ENCODE measurements around the gene FITM1. TPM values are rescaled to one million over a fixed set of nuclear protein-coding genes. Genes with fewer than 3 reads are reported as not detected.
"Not testable (repeated sequence)": the region's sequence is repeated elsewhere in the genome, so short reads cannot be mapped to it uniquely, and the experiment has no call there.

Gene FITM1
- total RNA-seq, 1 donor from 2014 or later, result 0.53 TPM

- peaks cover 8% of the 10 kb centered on the region for H3K4me1 Mint-ChIP-seq (ENCODE audit: unreplicated experiment)
- H3K4me3 Mint-ChIP-seq, result no peak overlapping the region
- H3K9me3 Mint-ChIP-seq, result no peaks in the 10 kb centered on the region
- no peak for DNase-seq (ENCODE audit: extremely low spot score, unreplicated experiment)
- H3K36me3 Mint-ChIP-seq, result peaks cover 11% of the 10 kb centered on the region
- H3K27ac Mint-ChIP-seq, result no peak overlapping the region
- H3K27me3 Mint-ChIP-seq, result no peaks in the 10 kb centered on the region
- TF ChIP-seq CTCF (conservative IDR thresholded peaks at IDR 0.05), result no peak
Observed at GRCh38 chr14:24100197-24100981, 30.1 kb upstream of the FITM1 start.

GRCh38 chr14:24100982-24101494 is 29.4 kb upstream of the FITM1 start:
- Mint-ChIP-seq H3K27me3 (no peaks in the 10 kb centered on the region), H3K36me3 (peaks cover 7% of the 10 kb centered on the region), H3K4me1 (ENCODE audit: unreplicated experiment) (peaks cover 4% of the 10 kb centered on the region), H3K4me3 (no peak overlapping the region), H3K27ac (no peak overlapping the region), H3K9me3 (no peaks in the 10 kb centered on the region)
- no peak for DNase-seq (ENCODE audit: extremely low spot score, unreplicated experiment)
- TF ChIP-seq CTCF (conservative IDR thresholded peaks at IDR 0.05), result no peak

- H3K4me1 Mint-ChIP-seq (ENCODE audit: unreplicated experiment), result no peaks in the 10 kb centered on the region
- no peak overlapping the region for H3K4me3 Mint-ChIP-seq
- H3K27me3 Mint-ChIP-seq, result no peaks in the 10 kb centered on the region
- DNase-seq (ENCODE audit: extremely low spot score, unreplicated experiment), result no peak
- H3K36me3 Mint-ChIP-seq, result peaks cover 7% of the 10 kb centered on the region
- no peak overlapping the region for H3K27ac Mint-ChIP-seq
- no peaks in the 10 kb centered on the region for H3K9me3 Mint-ChIP-seq
- no peak for TF ChIP-seq CTCF (conservative IDR thresholded peaks at IDR 0.05)
Observed at GRCh38 chr14:24102357-24103048, 28.0 kb upstream of the FITM1 start.

- H3K4me1 Mint-ChIP-seq (ENCODE audit: unreplicated experiment), result no peaks in the 10 kb centered on the region
- no peak overlapping the region for H3K4me3 Mint-ChIP-seq
- no peaks in the 10 kb centered on the region for H3K9me3 Mint-ChIP-seq
- peaks cover 7% of the 10 kb centered on the region for H3K36me3 Mint-ChIP-seq
- peak overlapping the region; percentile 29 for H3K27ac Mint-ChIP-seq
- DNase-seq (ENCODE audit: extremely low spot score, unreplicated experiment), result no peak
- TF ChIP-seq CTCF (conservative IDR thresholded peaks at IDR 0.05), result no peak
- H3K27me3 Mint-ChIP-seq, result no peaks in the 10 kb centered on the region
Observed at GRCh38 chr14:24103451-24103850, 27.0 kb upstream of the FITM1 start.

GRCh38 chr14:24105609-24106239 is 24.7 kb upstream of the FITM1 start:
- H3K4me1 Mint-ChIP-seq (ENCODE audit: unreplicated experiment); DNase-seq (ENCODE audit: extremely low spot score, unreplicated experiment); H3K36me3 Mint-ChIP-seq; H3K27me3 Mint-ChIP-seq; H3K9me3 Mint-ChIP-seq; H3K27ac Mint-ChIP-seq; H3K4me3 Mint-ChIP-seq: not testable (repeated sequence)

Measured in type B pancreatic cell (in vitro differentiated cells).